Esophagus muscularis mucosa (tissue), 4 donors: Measurements from ENCODE around the gene CCT7. TPM values are rescaled to one million over a fixed set of nuclear protein-coding genes. Genes with fewer than 3 reads are reported as not detected.
A peak's percentile ranks its signal among the peaks of the same experiment; 100 is the strongest.

ENCODE experiments used
- DNase-seq: peaks from one replicate; pipeline ENCODE4 v3.0.0-alpha.2; 2017; ENCODE audit errors: extremely low spot score
- H3K27ac ChIP-seq, 4 donors: fragments of 200-600 bp; sonication (generic); replicated peaks in 1 of 4; 1 replicate in 3 of 4; 2 replicates in 1 of 4; pipeline ENCODE4 v1.5.1; 2016 to 2019; ENCODE audit warnings: mild to moderate bottlenecking in 1 of 4
- H3K27me3 ChIP-seq, 4 donors: fragments of 200-600 bp; sonication (generic); one replicate each; pipeline versions ENCODE4 v1.5.1 to v1.6.0; 2016 to 2019
- H3K36me3 ChIP-seq, 4 donors: fragments of 200-600 bp; sonication (generic); one replicate each; pipeline ENCODE4 v1.5.1; 2016 to 2019
- H3K4me1 ChIP-seq, 4 donors: fragments of 200-600 bp; sonication (generic); one replicate each; pipeline ENCODE4 v1.5.1; 2016 to 2019
- H3K4me3 ChIP-seq, 4 donors: fragments of 200-600 bp; sonication (generic); 1 replicate in 2 of 4; 2 replicates in 2 of 4; pipeline ENCODE4 v1.5.1; 2016 to 2019; ENCODE audit warnings: mild to moderate bottlenecking in 4 of 4, moderate library complexity in 1 of 4
- H3K9me3 ChIP-seq, 4 donors: fragments of 200-600 bp; sonication (generic); 1 replicate in 3 of 4; 2 replicates in 1 of 4; pipeline ENCODE4 v1.5.1; 2016 to 2019
- EP300 ChIP-seq: sonication (generic); formaldehyde crosslinking; IDR thresholded peaks from one replicate; pipeline ENCODE4 v1.6.1; 2017; ENCODE audit warnings: antibody characterized with exemption
- POLR2A ChIP-seq: fragments of 450-650 bp; IDR thresholded peaks from one replicate; pipeline ENCODE4 v1.6.1; 2017; ENCODE audit warnings: antibody characterized with exemption, moderate library complexity, mild to moderate bottlenecking, low read depth
- POLR2AphosphoS5 ChIP-seq, 2 donors: sonication (generic); formaldehyde crosslinking; IDR thresholded peaks; one replicate each; pipeline ENCODE4 v1.6.1; 2017; ENCODE audit warnings: antibody characterized with exemption in 2 of 2
- WGBS: methylation state at CpG from one replicate; pipeline ENCODE4 v1.1.5; 2018; 5-methylcytosine and 5-hydroxymethylcytosine counted together
- intact Hi-C: fragments of 100-400 bp; cut with DNase I; formaldehyde crosslinking; loops from one replicate; pipeline ENCODE4 v1.15.1; 2023
- total RNA-seq, 4 donors: library from RNA; depleted of rRNA; stranded (reverse); fragments of >200 nt; gene quantifications; one replicate each; pipeline versions ENCODE4 v1.1.0 to v1.2.1, GENCODE V29; 2016
- TF ChIP-seq, protein P1 (sequence below), 3 experiments: fragments of 200-600 bp in 2 of 3; fragments of 450-650 bp in 1 of 3; sonication (generic) in 2 of 3; IDR thresholded peaks; one replicate each; pipeline ENCODE4 v1.5.1; 2017 to 2019; ENCODE audit warnings: antibody characterized with exemption in 3 of 3, mild to moderate bottlenecking in 2 of 3, moderate library complexity in 1 of 3

Gene CCT7
- total RNA-seq, 4 donors from 2014 or later, result 193 to 244 (median 222) TPM

DNA sequence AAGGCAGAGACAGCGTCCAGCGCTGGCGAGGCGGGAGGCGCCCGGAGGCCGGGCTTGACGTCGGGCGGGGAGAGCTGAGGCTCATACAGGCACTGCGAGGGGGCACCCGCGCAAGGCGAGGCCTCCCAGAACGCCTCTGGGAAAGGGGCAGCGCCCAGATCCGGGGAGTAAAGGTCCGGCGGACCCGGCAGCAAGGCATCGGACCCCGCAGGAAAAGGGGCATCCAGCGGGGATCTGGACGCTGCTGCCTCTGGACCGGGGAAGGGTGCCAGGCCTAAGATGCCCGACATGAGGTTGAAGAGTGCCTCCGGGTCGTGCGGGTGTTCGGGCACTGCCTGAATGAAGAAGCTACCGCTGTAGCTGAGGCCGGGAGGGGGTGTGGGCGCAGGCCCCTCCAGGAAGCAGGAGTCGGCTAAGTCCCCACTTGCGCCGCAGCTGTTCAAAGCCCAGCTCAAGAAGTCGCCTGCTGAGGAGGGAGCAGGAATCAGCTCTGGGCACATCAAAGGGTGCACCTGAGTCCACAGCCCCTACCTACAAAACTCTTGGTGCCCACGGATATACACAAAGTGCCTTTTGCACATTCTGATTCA is 58.3 kb downstream of the CCT7 start:
- peaks cover 6 to 99% (median 53%) of the 10 kb centered on the region in 4 donors for H3K27me3 ChIP-seq
- H3K27ac ChIP-seq, result no peak overlapping the region
- no peak for TF ChIP-seq POLR2AphosphoS5 (IDR thresholded peaks at IDR 0.05)
- no peak for TF ChIP-seq EP300
- TF ChIP-seq, protein P1, sequence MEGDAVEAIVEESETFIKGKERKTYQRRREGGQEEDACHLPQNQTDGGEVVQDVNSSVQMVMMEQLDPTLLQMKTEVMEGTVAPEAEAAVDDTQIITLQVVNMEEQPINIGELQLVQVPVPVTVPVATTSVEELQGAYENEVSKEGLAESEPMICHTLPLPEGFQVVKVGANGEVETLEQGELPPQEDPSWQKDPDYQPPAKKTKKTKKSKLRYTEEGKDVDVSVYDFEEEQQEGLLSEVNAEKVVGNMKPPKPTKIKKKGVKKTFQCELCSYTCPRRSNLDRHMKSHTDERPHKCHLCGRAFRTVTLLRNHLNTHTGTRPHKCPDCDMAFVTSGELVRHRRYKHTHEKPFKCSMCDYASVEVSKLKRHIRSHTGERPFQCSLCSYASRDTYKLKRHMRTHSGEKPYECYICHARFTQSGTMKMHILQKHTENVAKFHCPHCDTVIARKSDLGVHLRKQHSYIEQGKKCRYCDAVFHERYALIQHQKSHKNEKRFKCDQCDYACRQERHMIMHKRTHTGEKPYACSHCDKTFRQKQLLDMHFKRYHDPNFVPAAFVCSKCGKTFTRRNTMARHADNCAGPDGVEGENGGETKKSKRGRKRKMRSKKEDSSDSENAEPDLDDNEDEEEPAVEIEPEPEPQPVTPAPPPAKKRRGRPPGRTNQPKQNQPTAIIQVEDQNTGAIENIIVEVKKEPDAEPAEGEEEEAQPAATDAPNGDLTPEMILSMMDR (IDR thresholded peaks at IDR 0.05), result no peak
- no peak for TF ChIP-seq POLR2A
- H3K36me3 ChIP-seq, result no peaks in the 10 kb centered on the region
- H3K9me3 ChIP-seq, result no peaks in the 10 kb centered on the region
- H3K4me1 ChIP-seq, result peaks cover 17 to 32% (median 27%) of the 10 kb centered on the region in 4 donors
- 2% methylated on average over 23 of the region's 38 CpGs for WGBS
- no peak overlapping the region for H3K4me3 ChIP-seq
- intact Hi-C loops, result no loop called here
- DNase-seq, result no peak

DNA sequence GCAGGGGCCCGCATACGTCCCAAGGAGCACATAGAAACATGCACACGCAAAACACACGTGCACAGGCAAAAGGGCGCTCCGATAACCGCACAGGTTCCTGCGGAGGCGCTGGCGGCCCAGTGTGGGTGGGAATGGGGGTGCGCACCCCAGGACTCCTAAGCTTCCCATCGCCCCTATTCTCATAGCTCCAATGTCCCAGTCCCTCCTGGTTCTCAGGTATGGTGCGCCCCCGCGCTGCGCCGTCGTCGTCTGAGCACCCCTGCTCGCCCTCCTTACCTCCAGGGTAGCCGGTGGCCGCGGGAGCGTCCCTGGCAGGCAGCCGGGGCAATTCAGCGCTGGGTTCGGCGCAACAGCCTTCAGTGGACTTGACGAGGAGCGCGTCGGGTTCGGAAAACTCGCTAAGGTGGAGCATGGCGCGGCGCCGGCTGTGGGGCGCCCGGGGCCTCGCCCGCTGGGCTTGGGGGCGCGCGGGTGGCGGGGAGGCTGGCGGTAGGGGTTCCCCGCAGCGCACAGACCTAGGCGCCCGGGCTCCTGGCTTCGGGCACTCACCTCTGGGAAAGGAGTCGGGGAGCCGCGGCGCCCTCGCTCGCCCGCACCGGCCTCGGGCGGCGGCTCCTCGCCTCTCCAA is 58.9 kb downstream of the CCT7 start:
- Histone ChIP-seq H3K27me3 (peaks cover 6 to 99% (median 54%) of the 10 kb centered on the region in 4 donors), H3K27ac (no peak overlapping the region), H3K36me3 (no peaks in the 10 kb centered on the region), H3K9me3 (no peaks in the 10 kb centered on the region), H3K4me1 (peaks cover 17 to 32% (median 27%) of the 10 kb centered on the region in 4 donors), H3K4me3 (peak overlapping the region; percentile 48 to 56 (median 50))
- DNase-seq, result no peak
- 6% methylated on average over 16 of the region's 64 CpGs for WGBS
- intact Hi-C loops, result no loop called here
- TF ChIP-seq, protein P1 (IDR thresholded peaks at IDR 0.05), result no peak
- TF ChIP-seq EP300 (no peak), POLR2A (no peak), POLR2AphosphoS5 (IDR thresholded peaks at IDR 0.05) (no peak)

DNA sequence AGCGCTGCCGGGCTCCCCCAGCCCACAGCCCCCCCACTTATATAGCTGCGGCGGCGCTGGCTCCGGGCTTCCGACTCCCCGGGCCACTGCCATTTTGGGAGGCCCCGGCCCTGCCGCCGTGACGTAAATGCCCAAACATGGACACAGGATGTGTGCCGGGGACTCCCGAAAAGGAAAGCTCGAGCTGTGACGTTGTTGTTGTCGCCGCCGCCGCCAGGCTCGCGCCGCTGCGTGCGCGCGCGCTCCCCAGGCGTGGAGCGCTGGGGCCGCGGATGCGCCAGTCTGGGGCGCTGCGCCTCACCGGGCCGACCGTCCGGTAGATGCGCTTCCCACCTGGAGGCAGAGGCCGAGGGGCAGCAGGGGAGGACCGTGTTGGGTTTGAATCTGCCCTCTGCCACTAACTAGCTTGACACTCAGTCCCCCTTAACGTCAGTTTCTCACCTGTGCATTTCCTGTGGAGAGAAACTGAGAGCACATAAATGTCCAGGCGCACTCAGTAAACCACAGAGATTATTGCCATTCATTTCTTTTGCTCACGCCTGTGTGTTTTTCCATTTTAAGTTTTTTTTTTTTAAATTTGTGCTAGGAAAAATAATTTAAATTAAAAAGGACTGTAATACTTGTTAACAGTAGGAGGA is 59.5 kb downstream of the CCT7 start, which contains the start of gene EGR4:
TSS of gene EGR4 (minus strand) at position 15 of the 638 bp plus-strand sequence. CDS start 231 bp downstream, outside the sequence.
- TF ChIP-seq POLR2AphosphoS5 (IDR thresholded peaks at IDR 0.05), result no peak
- TF ChIP-seq, protein P1 (IDR thresholded peaks at IDR 0.05), result no peak
- TF ChIP-seq POLR2A, result no peak
- no peak for DNase-seq
- intact Hi-C loops, result no loop called here
- Histone ChIP-seq H3K27me3 (peaks cover 6 to 92% (median 54%) of the 10 kb centered on the region in 4 donors), H3K4me3 (peak within 1 kb of the TSS; percentile 48 to 56 (median 50)), H3K36me3 (no peaks in the 10 kb centered on the region), H3K4me1 (peaks cover 17 to 32% (median 27%) of the 10 kb centered on the region in 4 donors), H3K9me3 (no peaks in the 10 kb centered on the region), H3K27ac (no peak within 1 kb of the TSS)
- 2% methylated on average over 28 of the region's 45 CpGs for WGBS

DNA sequence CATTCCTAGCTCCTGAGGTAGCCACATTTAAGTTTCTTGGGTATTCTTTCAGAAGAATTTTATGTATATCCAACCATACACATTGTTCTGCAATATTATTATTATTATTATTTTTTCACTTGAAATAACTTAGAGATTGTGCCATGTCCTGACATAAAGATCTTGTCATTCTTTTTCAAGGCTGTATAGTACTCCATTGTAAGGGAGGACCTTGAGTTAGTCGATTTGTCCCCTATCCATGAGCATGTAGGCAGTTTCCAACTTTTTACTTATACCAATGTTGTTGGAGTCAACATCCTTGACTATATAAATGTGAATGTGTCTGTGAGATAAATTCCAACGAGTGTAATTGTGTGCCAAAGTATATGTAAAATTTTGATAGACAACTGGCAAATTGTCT is 60.1 kb downstream of the CCT7 start:
- TF ChIP-seq EP300, result no peak
- Histone ChIP-seq H3K36me3 (no peaks in the 10 kb centered on the region), H3K27me3 (peaks cover 6 to 91% (median 54%) of the 10 kb centered on the region in 4 donors), H3K27ac (no peak overlapping the region), H3K4me3 (no peak overlapping the region), H3K4me1 (peaks cover 17 to 32% (median 27%) of the 10 kb centered on the region in 4 donors), H3K9me3 (no peaks in the 10 kb centered on the region)
- 80% methylated on average over 2 of the region's 2 CpGs for whole genome bisulfite sequencing
- intact Hi-C loops, result no loop called here
- no peak for DNase-seq

DNA sequence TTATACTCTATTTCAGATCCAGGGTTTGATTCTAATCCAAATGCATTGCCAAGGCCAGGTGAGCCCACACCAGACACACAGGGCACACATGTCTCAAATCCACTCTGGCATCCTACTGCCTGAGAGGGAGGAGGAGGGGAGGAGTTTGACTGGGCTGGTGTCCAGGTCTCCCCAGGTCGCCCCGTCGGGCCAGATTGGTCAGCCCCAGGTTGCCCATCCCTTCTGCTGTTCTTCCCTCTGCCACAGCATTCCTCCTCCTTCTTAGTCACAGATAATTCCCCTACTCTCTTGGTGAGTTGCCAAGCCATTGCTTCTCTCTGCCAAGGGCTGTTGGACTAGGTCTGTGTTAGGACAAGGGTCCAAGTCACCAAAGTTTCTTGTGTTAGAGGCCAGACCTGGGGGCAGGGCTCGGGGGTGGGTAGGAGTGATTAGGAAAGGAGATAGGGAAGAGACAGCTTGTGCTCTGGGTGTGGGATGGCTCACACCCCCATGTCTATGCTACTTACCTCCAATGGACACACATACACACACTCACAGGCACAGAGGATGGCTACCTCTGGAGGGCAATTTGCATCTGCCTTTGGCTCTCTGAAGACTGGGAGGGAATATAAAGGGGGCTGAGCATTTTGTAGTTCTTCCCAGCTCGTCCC is 61.8 kb downstream of the CCT7 start:
- Histone ChIP-seq H3K4me1 (peaks cover 17 to 31% (median 27%) of the 10 kb centered on the region in 4 donors), H3K27ac (no peak overlapping the region), H3K27me3 (peaks cover 6 to 82% (median 47%) of the 10 kb centered on the region in 4 donors), H3K36me3 (no peaks in the 10 kb centered on the region), H3K9me3 (no peaks in the 10 kb centered on the region), H3K4me3 (no peak overlapping the region)
- intact Hi-C loops, result no loop called here
- WGBS, result 44% methylated on average over 5 of the region's 5 CpGs
- no peak for DNase-seq
- TF ChIP-seq POLR2AphosphoS5 (IDR thresholded peaks at IDR 0.05), result no peak
- no peak for TF ChIP-seq EP300
- TF ChIP-seq POLR2A, result no peak
- TF ChIP-seq, protein P1 (IDR thresholded peaks at IDR 0.05), result no peak
